HepG2 (cell line): ENCODE measurements around the gene MBLAC2. TPM values are rescaled to one million over a fixed set of nuclear protein-coding genes. Genes with fewer than 3 reads are reported as not detected.

Source experiments
- ATF7-NPFF ChIP-seq: sonication (generic); formaldehyde crosslinking; IDR thresholded peaks from 2 replicates; pipeline ENCODE4 v1.8.1; 2023; ENCODE audit warnings: mild to moderate bottlenecking, low read depth, missing genetic modification reagents, moderate library complexity
- BHLHE40 ChIP-seq: IDR thresholded peaks from 2 replicates; pipeline ENCODE4 v1.6.1; 2011; ENCODE audit warnings: low read length, improper control_type of control experiment
- CENPT ChIP-seq: sonication (generic); formaldehyde crosslinking; IDR thresholded peaks from 2 replicates; pipeline ENCODE4 v1.8.0; 2022; ENCODE audit warnings: low read depth, mild to moderate bottlenecking, moderate library complexity, missing genetic modification reagents
- CREB3 ChIP-seq: sonication (generic); formaldehyde crosslinking; IDR thresholded peaks from 2 replicates; pipeline ENCODE4 v1.5.0; 2020; ENCODE audit warnings: missing genetic modification reagents
- ELF3 ChIP-seq: IDR thresholded peaks from 2 replicates; pipeline ENCODE4 v1.6.1; 2016; ENCODE audit warnings: missing genetic modification reagents, missing compliant biosample characterization
- ERF ChIP-seq: IDR thresholded peaks from 2 replicates; pipeline ENCODE4 v1.6.1; 2018; ENCODE audit warnings: missing biosample characterization, missing genetic modification reagents
- GMEB2 ChIP-seq: IDR thresholded peaks from 2 replicates; pipeline ENCODE4 v1.6.1; 2016; ENCODE audit warnings: missing biosample characterization, missing genetic modification reagents, low read depth
- MAFG ChIP-seq: sonication (generic); formaldehyde crosslinking; IDR thresholded peaks from 2 replicates; pipeline ENCODE4 v1.5.1; 2020; ENCODE audit warnings: mild to moderate bottlenecking, missing genetic modification reagents
- PHF20 ChIP-seq: sonication (generic); formaldehyde crosslinking; IDR thresholded peaks from 2 replicates; pipeline ENCODE4 v1.5.0; 2020; ENCODE audit warnings: mild to moderate bottlenecking, missing genetic modification reagents
- PRDM4 ChIP-seq: sonication (generic); formaldehyde crosslinking; IDR thresholded peaks from 2 replicates; pipeline ENCODE4 v1.9.0; 2021; ENCODE audit warnings: missing genetic modification reagents, borderline replicate concordance
- SMC3 ChIP-seq: IDR thresholded peaks from 2 replicates; pipeline ENCODE4 v1.6.1; 2011; ENCODE audit warnings: low read length, improper control_type of control experiment
- SYNCRIP ChIP-seq: fragments of 200-400 bp; formaldehyde crosslinking; IDR thresholded peaks from 2 replicates; pipeline ENCODE4 v1.6.1; 2018; ENCODE audit warnings: mild to moderate bottlenecking, low read depth, low read length; ENCODE audit not compliant: insufficient read depth
- XBP1 ChIP-seq: sonication (generic); formaldehyde crosslinking; IDR thresholded peaks from 2 replicates; pipeline ENCODE4 v1.5.0; 2020; ENCODE audit warnings: missing genetic modification reagents
- ZBTB1 ChIP-seq: sonication (generic); formaldehyde crosslinking; IDR thresholded peaks from 2 replicates; pipeline ENCODE4 v1.4.0; 2020; ENCODE audit warnings: missing genetic modification reagents, borderline replicate concordance
- ZBTB43 ChIP-seq: sonication (generic); formaldehyde crosslinking; conservative IDR thresholded peaks from 2 replicates; pipeline ENCODE4 v1.4.0; 2020; ENCODE audit warnings: missing genetic modification reagents
- ZFX ChIP-seq: sonication (generic); formaldehyde crosslinking; IDR thresholded peaks from 2 replicates; pipeline ENCODE4 v1.4.0; 2020; ENCODE audit warnings: mild to moderate bottlenecking, low read depth, missing genetic modification reagents, moderate library complexity
- ZMYM2 ChIP-seq: sonication (generic); formaldehyde crosslinking; IDR thresholded peaks from 2 replicates; pipeline ENCODE4 v1.8.0; 2022; ENCODE audit warnings: mild to moderate bottlenecking, missing genetic modification reagents
- ZNF326 ChIP-seq: sonication (generic); formaldehyde crosslinking; IDR thresholded peaks from 2 replicates; pipeline ENCODE4 v1.4.0; 2020; ENCODE audit warnings: missing genetic modification reagents, borderline replicate concordance
- ZNF441 ChIP-seq: sonication (generic); formaldehyde crosslinking; IDR thresholded peaks from 2 replicates; pipeline ENCODE4 v1.7.0; 2021; ENCODE audit warnings: missing genetic modification reagents, borderline replicate concordance
- ZNF83 ChIP-seq: sonication (generic); formaldehyde crosslinking; IDR thresholded peaks from 2 replicates; pipeline ENCODE4 v1.4.0; 2020; ENCODE audit warnings: missing genetic modification reagents, mild to moderate bottlenecking, borderline replicate concordance
- ZSCAN20 ChIP-seq: sonication (generic); formaldehyde crosslinking; IDR thresholded peaks from 2 replicates; pipeline ENCODE4 v1.4.0; 2020; ENCODE audit warnings: missing genetic modification reagents, mild to moderate bottlenecking, borderline replicate concordance
- polyA plus RNA-seq, 8 experiments: library from polyadenylated mRNA; depleted of rRNA in 3 of 8; stranded (reverse) in 7 of 8; unstranded in 1 of 8; fragments of >200 nt; fragmentation: Illumina TruSeq in 4 of 8; extraction: Trizol in 4 of 8; gene quantifications; 2 replicates each; pipeline versions ENCODE4 v1.2.1 to v1.2.3, GENCODE V29; 2011 to 2016; ENCODE audit warnings: low read depth in 4 of 8, missing spikeins in 1 of 8, mixed read lengths in 1 of 8; ENCODE audit not compliant: insufficient read depth in 1 of 8
- total RNA-seq, 5 experiments: library from RNA; depleted of rRNA; stranded (reverse); fragments of >200 nt; fragmentation: Illumina TruSeq; extraction: Trizol; gene quantifications; 2 replicates each; pipeline ENCODE4 v1.2.3, GENCODE V29; 2016; ENCODE audit warnings: low read depth in 1 of 5

The MBLAC2 gene
- total and polyA plus RNA-seq, 2 of the 13 experiments (the other 11 are each of a cell fraction or from before 2014, with no cell fraction given) = 2.9 to 4.1 TPM

- TF ChIP-seq GMEB2 (peak; percentile 37; the same call in 1 of the 2 replicates), ZNF441 (CRISPR knock-in tag) (0 out of 2 replicates have a peak, but pooled peaks have one; percentile 2), MAFG (no peak), BHLHE40 (peak; percentile 23; the same call in 1 of the 2 replicates), ZBTB43 (peak; percentile 64; the same call in 1 of the 2 replicates), ZMYM2 (CRISPR knock-in tag) (peak; percentile 74), ERF (CRISPR knock-in tag) (peak; percentile 83; the same call in 1 of the 2 replicates), ATF7-NPFF (peak; percentile 20; the same call in 1 of the 2 replicates), SMC3 (no peak), ZNF326 (CRISPR knock-in tag) (no peak), ELF3 (CRISPR knock-in tag) (peak; percentile 63; the same call in 1 of the 2 replicates), ZNF83 (no peak), CENPT (CRISPR knock-in tag) (peak; percentile 73; the same call in 1 of the 2 replicates), CREB3 (CRISPR knock-in tag) (peak; percentile 16; the same call in 1 of the 2 replicates), XBP1 (no peak), ZSCAN20 (peak; percentile 81; the same call in 1 of the 2 replicates), ZBTB1 (no peak; the same call in 1 of the 2 replicates), ZFX (CRISPR knock-in tag) (peak; percentile 80), PHF20 (CRISPR knock-in tag) (peak; percentile 80), SYNCRIP (no peak), PRDM4 (no peak)
Observed at GRCh38 chr5:90474235-90475107, at the start of gene MBLAC2, which contains the start of gene POLR3G (continued).
